ENCODE results near the gene CHD9.

CHD9 gene

DNA sequence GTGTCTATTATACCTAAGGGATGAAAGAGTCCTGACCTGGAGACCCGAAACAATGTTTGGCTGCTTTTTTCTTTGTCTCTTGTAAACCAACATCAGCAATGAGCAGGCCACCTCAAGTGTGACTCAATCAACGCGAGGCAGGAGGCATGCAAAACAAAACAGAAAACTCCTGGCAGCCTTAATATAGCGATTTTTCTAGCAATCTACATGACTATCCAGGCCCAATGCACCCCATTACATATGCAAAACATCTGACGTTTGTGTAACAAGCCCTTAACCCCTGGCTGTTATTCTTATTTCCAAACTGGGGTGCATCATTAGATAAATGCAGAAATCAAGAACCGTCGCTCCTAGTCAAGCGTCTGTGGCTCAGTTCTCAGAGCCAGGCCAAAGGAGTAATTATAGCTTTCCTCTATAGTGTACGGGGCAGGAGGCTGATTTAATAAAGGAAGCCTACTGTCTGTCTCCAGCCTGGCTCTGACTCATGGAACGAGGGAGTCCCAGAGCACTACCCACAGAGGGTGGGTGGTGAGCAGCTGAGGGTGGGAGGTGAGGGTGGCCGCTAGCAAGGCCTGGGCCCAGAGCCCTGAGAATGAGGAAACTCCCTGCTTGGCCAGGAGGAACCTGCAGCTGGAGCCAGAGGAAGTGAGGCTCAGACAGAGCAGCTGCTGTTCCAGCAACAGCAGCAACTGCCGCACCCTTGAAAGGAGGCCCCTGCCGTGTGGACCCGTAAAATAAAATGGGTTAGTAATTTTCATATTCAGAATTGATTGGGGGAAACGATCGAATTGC, 43.9 kb downstream of the CHD9 start:
- ATAC-seq: peak; percentile 92
- TF ChIP-seq, protein P1, sequence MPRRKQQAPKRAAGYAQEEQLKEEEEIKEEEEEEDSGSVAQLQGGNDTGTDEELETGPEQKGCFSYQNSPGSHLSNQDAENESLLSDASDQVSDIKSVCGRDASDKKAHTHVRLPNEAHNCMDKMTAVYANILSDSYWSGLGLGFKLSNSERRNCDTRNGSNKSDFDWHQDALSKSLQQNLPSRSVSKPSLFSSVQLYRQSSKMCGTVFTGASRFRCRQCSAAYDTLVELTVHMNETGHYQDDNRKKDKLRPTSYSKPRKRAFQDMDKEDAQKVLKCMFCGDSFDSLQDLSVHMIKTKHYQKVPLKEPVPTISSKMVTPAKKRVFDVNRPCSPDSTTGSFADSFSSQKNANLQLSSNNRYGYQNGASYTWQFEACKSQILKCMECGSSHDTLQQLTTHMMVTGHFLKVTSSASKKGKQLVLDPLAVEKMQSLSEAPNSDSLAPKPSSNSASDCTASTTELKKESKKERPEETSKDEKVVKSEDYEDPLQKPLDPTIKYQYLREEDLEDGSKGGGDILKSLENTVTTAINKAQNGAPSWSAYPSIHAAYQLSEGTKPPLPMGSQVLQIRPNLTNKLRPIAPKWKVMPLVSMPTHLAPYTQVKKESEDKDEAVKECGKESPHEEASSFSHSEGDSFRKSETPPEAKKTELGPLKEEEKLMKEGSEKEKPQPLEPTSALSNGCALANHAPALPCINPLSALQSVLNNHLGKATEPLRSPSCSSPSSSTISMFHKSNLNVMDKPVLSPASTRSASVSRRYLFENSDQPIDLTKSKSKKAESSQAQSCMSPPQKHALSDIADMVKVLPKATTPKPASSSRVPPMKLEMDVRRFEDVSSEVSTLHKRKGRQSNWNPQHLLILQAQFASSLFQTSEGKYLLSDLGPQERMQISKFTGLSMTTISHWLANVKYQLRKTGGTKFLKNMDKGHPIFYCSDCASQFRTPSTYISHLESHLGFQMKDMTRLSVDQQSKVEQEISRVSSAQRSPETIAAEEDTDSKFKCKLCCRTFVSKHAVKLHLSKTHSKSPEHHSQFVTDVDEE (CRISPR knock-in tag; IDR thresholded peaks at IDR 0.05): peak; percentile 71
- TF ChIP-seq ZNF8 (CRISPR knock-in tag; IDR thresholded peaks at IDR 0.05): no peak; the same call in 1 of the 2 replicates
- no peak for TF ChIP-seq OSR1 (CRISPR knock-in tag; IDR thresholded peaks at IDR 0.05)
- TF ChIP-seq RARB (CRISPR knock-in tag; IDR thresholded peaks at IDR 0.05): no peak
- TF ChIP-seq, protein P2, sequence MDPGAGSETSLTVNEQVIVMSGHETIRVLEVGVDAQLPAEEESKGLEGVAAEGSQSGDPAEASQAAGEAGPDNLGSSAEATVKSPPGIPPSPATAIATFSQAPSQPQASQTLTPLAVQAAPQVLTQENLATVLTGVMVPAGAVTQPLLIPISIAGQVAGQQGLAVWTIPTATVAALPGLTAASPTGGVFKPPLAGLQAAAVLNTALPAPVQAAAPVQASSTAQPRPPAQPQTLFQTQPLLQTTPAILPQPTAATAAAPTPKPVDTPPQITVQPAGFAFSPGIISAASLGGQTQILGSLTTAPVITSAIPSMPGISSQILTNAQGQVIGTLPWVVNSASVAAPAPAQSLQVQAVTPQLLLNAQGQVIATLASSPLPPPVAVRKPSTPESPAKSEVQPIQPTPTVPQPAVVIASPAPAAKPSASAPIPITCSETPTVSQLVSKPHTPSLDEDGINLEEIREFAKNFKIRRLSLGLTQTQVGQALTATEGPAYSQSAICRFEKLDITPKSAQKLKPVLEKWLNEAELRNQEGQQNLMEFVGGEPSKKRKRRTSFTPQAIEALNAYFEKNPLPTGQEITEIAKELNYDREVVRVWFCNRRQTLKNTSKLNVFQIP (CRISPR knock-in tag; IDR thresholded peaks at IDR 0.05; ENCODE audit: borderline replicate concordance, low read depth): no peak
- no peak for TF ChIP-seq CSDC2 (CRISPR knock-in tag; IDR thresholded peaks at IDR 0.05)
- peak; percentile 28; the same call in 1 of the 2 replicates for TF ChIP-seq TCF4 (CRISPR knock-in tag; IDR thresholded peaks at IDR 0.05; ENCODE audit: borderline replicate concordance)
- TF ChIP-seq BACH2 (CRISPR knock-in tag; IDR thresholded peaks at IDR 0.05; ENCODE audit: borderline replicate concordance): no peak
- TF ChIP-seq PPARA (CRISPR knock-in tag; IDR thresholded peaks at IDR 0.05; ENCODE audit: borderline replicate concordance): no peak
- TF ChIP-seq ZFP3 (CRISPR knock-in tag; IDR thresholded peaks at IDR 0.05): peak; percentile 57; the same call in 1 of the 2 replicates
- no peak; the same call in 1 of the 2 replicates for TF ChIP-seq SNAI2 (CRISPR knock-in tag; IDR thresholded peaks at IDR 0.05)
- TF ChIP-seq ISL1 (CRISPR knock-in tag; IDR thresholded peaks at IDR 0.05): peak; percentile 20; the same call in 1 of the 2 replicates
- TF ChIP-seq, protein P3, sequence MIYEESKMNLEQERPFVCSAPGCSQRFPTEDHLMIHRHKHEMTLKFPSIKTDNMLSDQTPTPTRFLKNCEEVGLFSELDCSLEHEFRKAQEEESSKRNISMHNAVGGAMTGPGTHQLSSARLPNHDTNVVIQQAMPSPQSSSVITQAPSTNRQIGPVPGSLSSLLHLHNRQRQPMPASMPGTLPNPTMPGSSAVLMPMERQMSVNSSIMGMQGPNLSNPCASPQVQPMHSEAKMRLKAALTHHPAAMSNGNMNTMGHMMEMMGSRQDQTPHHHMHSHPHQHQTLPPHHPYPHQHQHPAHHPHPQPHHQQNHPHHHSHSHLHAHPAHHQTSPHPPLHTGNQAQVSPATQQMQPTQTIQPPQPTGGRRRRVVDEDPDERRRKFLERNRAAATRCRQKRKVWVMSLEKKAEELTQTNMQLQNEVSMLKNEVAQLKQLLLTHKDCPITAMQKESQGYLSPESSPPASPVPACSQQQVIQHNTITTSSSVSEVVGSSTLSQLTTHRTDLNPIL (CRISPR knock-in tag; IDR thresholded peaks at IDR 0.05; ENCODE audit: low read depth): no peak
- TF ChIP-seq, protein P4, sequence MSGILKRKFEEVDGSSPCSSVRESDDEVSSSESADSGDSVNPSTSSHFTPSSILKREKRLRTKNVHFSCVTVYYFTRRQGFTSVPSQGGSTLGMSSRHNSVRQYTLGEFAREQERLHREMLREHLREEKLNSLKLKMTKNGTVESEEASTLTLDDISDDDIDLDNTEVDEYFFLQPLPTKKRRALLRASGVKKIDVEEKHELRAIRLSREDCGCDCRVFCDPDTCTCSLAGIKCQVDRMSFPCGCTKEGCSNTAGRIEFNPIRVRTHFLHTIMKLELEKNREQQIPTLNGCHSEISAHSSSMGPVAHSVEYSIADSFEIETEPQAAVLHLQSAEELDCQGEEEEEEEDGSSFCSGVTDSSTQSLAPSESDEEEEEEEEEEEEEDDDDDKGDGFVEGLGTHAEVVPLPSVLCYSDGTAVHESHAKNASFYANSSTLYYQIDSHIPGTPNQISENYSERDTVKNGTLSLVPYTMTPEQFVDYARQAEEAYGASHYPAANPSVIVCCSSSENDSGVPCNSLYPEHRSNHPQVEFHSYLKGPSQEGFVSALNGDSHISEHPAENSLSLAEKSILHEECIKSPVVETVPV (CRISPR knock-in tag; IDR thresholded peaks at IDR 0.05): no peak
- TF ChIP-seq ZFP30 (CRISPR knock-in tag; IDR thresholded peaks at IDR 0.05): no peak
- no peak for TF ChIP-seq GLIS3 (CRISPR knock-in tag; IDR thresholded peaks at IDR 0.05)
- no peak for TF ChIP-seq ZNF565 (CRISPR knock-in tag; conservative IDR thresholded peaks at IDR 0.05; ENCODE audit: low read depth)
- TF ChIP-seq ZC3H10 (CRISPR knock-in tag; IDR thresholded peaks at IDR 0.05): no peak
- TF ChIP-seq ESRRG (CRISPR knock-in tag; IDR thresholded peaks at IDR 0.05): no peak
- TF ChIP-seq, protein P5, sequence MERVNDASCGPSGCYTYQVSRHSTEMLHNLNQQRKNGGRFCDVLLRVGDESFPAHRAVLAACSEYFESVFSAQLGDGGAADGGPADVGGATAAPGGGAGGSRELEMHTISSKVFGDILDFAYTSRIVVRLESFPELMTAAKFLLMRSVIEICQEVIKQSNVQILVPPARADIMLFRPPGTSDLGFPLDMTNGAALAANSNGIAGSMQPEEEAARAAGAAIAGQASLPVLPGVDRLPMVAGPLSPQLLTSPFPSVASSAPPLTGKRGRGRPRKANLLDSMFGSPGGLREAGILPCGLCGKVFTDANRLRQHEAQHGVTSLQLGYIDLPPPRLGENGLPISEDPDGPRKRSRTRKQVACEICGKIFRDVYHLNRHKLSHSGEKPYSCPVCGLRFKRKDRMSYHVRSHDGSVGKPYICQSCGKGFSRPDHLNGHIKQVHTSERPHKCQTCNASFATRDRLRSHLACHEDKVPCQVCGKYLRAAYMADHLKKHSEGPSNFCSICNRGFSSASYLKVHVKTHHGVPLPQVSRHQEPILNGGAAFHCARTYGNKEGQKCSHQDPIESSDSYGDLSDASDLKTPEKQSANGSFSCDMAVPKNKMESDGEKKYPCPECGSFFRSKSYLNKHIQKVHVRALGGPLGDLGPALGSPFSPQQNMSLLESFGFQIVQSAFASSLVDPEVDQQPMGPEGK (CRISPR knock-in tag; IDR thresholded peaks at IDR 0.05; ENCODE audit: borderline replicate concordance): no peak
- no peak for TF ChIP-seq ARNTL (CRISPR knock-in tag; IDR thresholded peaks at IDR 0.05; ENCODE audit: borderline replicate concordance, low read depth)

DNA sequence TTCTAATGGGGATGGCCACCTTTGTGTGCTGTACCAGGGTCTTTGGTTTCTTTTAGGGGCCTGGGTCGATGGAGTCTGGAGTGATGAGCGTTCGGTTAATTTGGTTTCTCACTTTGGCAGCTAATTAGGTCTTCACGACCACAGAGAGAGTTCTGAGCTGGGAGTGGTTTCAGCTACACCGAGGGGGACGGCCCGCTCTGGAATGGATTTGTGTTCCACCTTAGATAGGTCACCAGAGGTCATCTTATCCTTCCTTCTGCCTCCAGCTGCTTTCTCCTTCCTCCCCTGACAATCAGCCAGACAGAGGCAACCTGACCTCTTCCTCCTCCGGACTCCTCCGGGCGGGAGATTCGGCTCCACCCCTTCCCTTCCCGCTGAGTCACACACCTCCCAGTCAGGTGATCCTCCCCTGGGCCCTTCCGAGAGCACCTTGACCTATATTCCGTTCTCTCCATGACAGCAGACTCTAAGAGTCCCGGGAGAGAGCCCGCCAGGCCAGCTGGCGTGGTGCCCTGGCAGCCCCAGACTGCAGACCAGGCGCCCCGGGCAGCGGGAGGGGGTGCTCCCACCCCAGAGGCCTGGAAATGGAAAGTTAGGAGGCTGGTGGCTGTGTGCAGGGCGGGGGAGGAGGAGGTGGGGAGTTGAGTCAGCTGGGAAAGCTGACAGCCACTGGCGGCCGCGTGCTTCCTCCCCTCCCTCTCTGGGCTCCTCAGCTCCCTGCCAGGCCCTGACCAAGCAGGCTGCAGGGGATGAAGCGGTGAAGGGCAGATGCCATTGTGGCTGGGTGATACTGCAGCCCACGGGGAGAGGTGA, 44.7 kb downstream of the CHD9 start:
- peak; percentile 85 for ATAC-seq
- TF ChIP-seq ZFP3 (CRISPR knock-in tag; IDR thresholded peaks at IDR 0.05) (peak; percentile 88), RARB (CRISPR knock-in tag; IDR thresholded peaks at IDR 0.05) (no peak), ISL1 (CRISPR knock-in tag; IDR thresholded peaks at IDR 0.05) (0 out of 2 replicates have a peak, but pooled peaks have one; percentile 8), ZNF70 (CRISPR knock-in tag; IDR thresholded peaks at IDR 0.05) (no peak), CSDC2 (CRISPR knock-in tag; IDR thresholded peaks at IDR 0.05) (no peak), ARNTL (CRISPR knock-in tag; IDR thresholded peaks at IDR 0.05; ENCODE audit: borderline replicate concordance, low read depth) (no peak)
- TF ChIP-seq, protein P1 (CRISPR knock-in tag; IDR thresholded peaks at IDR 0.05): 0 out of 2 replicates have a peak, but pooled peaks have one; percentile 27
- TF ChIP-seq, protein P2 (CRISPR knock-in tag; IDR thresholded peaks at IDR 0.05; ENCODE audit: borderline replicate concordance, low read depth): no peak

Data from SK-N-SH treated with all-trans-retinoic acid at 6 μM for 48 hours (cell line).